SK-N-SH (cell line): Measurements from ENCODE around the gene USH1C. TPM values are rescaled to one million over a fixed set of nuclear protein-coding genes. Genes with fewer than 3 reads are reported as not detected.

ENCODE experiments used
- CTCF ChIA-PET: fragments of 300-600, 350-600 bp; formaldehyde crosslinking; extraction: SDS; loops from one replicate; lab custom pipeline; 2021; lab: Yijun Ruan, JAX
- POLR2A ChIA-PET: fragments of 350-600 bp; sonication (Branson Sonifier 250); formaldehyde crosslinking; extraction: SDS; loops from one replicate; lab custom pipeline; 2020; ENCODE audit warnings: antibody characterized with exemption, inconsistent platforms; lab: Yijun Ruan, JAX
- DNase-seq: peaks from one replicate; pipeline ENCODE4 v3.0.0; 2012
- H2AFZ ChIP-seq: fragments of 200-600 bp; sonication (generic); 2 replicates; pipeline ENCODE4 v1.8.1; 2016; ENCODE audit warnings: antibody characterized with exemption, mild to moderate bottlenecking, low read depth
- H3F3A ChIP-seq: fragments of 200-600 bp; sonication (generic); replicated peaks from 2 replicates; pipeline ENCODE3; 2016; ENCODE audit warnings: antibody characterized with exemption, mild to moderate bottlenecking; ENCODE audit not compliant: insufficient read depth
- H3K27ac ChIP-seq, 2 experiments: fragments of 200-500 bp in 1 of 2; fragments of 200-600 bp in 1 of 2; sonication (Bioruptor generic) in 1 of 2; sonication (generic), shearing (Covaris generic) in 1 of 2; 2 replicates each; pipeline versions ENCODE4 v1.5.1 to v1.6.1; 2014 to 2016; ENCODE audit warnings: low read depth in 2 of 2, inconsistent platforms in 1 of 2, low read length in 1 of 2, mild to moderate bottlenecking in 1 of 2, mixed read lengths in 1 of 2
- H3K27me3 ChIP-seq: fragments of 200-600 bp; sonication (generic), shearing (Covaris generic); 2 replicates; pipeline ENCODE4 v1.6.1; 2016; ENCODE audit warnings: mixed run types; ENCODE audit not compliant: insufficient read depth
- H3K36me3 ChIP-seq, 2 experiments: fragments of 200-500 bp in 1 of 2; fragments of 200-600 bp in 1 of 2; sonication (Bioruptor generic) in 1 of 2; sonication (generic) in 1 of 2; replicated peaks in 1 of 2; 2 replicates each; pipeline versions ENCODE3 to v1.5.1; 2014 to 2016; ENCODE audit warnings: low read length in 1 of 2, mild to moderate bottlenecking in 1 of 2; ENCODE audit not compliant: insufficient read depth in 2 of 2, control insufficient read depth in 1 of 2
- H3K4me1 ChIP-seq, 2 experiments: fragments of 200-500 bp in 1 of 2; fragments of 200-600 bp in 1 of 2; sonication (Bioruptor generic) in 1 of 2; sonication (generic), shearing (Covaris generic) in 1 of 2; 2 replicates each; pipeline versions ENCODE4 v1.5.1 to v1.6.1; 2014 to 2016; ENCODE audit warnings: low read depth in 1 of 2, low read length in 1 of 2, mixed run types in 1 of 2; ENCODE audit not compliant: insufficient read depth in 2 of 2, control insufficient read depth in 1 of 2
- H3K4me2 ChIP-seq: fragments of 200-600 bp; sonication (generic), shearing (Covaris generic); 2 replicates; pipeline ENCODE4 v1.6.1; 2017; ENCODE audit warnings: mixed run types
- H3K4me3 ChIP-seq, 2 experiments: fragments of 200-500 bp in 1 of 2; fragments of 200-600 bp in 1 of 2; sonication (Bioruptor generic) in 1 of 2; sonication (generic), shearing (Covaris generic) in 1 of 2; 2 replicates each; pipeline versions ENCODE4 v1.5.1 to v1.8.1; 2014 to 2016; ENCODE audit warnings: low read depth in 2 of 2, inconsistent platforms in 1 of 2, low read length in 1 of 2, mild to moderate bottlenecking in 1 of 2, mixed read lengths in 1 of 2, moderate library complexity in 1 of 2
- H3K79me2 ChIP-seq: fragments of 200-600 bp; sonication (generic); 2 replicates; pipeline ENCODE4 v1.8.1; 2017; ENCODE audit warnings: mild to moderate bottlenecking; ENCODE audit not compliant: insufficient read depth
- H3K9ac ChIP-seq: fragments of 200-600 bp; sonication (generic); 2 replicates; pipeline ENCODE4 v1.6.1; 2017; ENCODE audit warnings: mixed run types
- H3K9me2 ChIP-seq: fragments of 200-600 bp; sonication (generic); 2 replicates; pipeline ENCODE4 v1.6.1; 2017; ENCODE audit warnings: mixed run types
- H3K9me3 ChIP-seq: fragments of 200-600 bp; sonication (generic); 2 replicates; pipeline ENCODE4 v1.6.1; 2017; ENCODE audit warnings: mixed run types, mild to moderate bottlenecking, moderate library complexity
- H4K20me1 ChIP-seq: fragments of 200-600 bp; sonication (generic); 2 replicates; pipeline ENCODE4 v1.6.1; 2017; ENCODE audit warnings: mild to moderate bottlenecking, mixed run types; ENCODE audit not compliant: insufficient read depth
- CTCF ChIP-seq: fragments of 200-600 bp; sonication (generic); IDR thresholded peaks from 2 replicates; pipeline ENCODE4 v1.6.1; 2017; ENCODE audit warnings: antibody characterized with exemption, mild to moderate bottlenecking, moderate library complexity
- FOXJ3 ChIP-seq: sonication (generic); formaldehyde crosslinking; IDR thresholded peaks from 2 replicates; pipeline ENCODE4 v1.5.1; 2020; ENCODE audit warnings: mild to moderate bottlenecking, missing genetic modification reagents
- FOXM1 ChIP-seq: IDR thresholded peaks from 2 replicates; pipeline ENCODE4 v1.4.0; 2012; ENCODE audit warnings: low read depth, mild to moderate bottlenecking
- GABPA ChIP-seq: IDR thresholded peaks from 2 replicates; pipeline ENCODE4 v1.4.0; 2012; ENCODE audit warnings: low read depth, mild to moderate bottlenecking
- GATA2 ChIP-seq: sonication (generic); formaldehyde crosslinking; IDR thresholded peaks from 2 replicates; pipeline ENCODE4 v1.5.0; 2020; ENCODE audit warnings: mild to moderate bottlenecking, missing genetic modification reagents
- JUND ChIP-seq: IDR thresholded peaks from 2 replicates; pipeline ENCODE4 v1.4.0; 2012
- MAX ChIP-seq: IDR thresholded peaks from 2 replicates; pipeline ENCODE4 v1.4.0; 2012; ENCODE audit warnings: low read depth
- NFIC ChIP-seq: IDR thresholded peaks from 2 replicates; pipeline ENCODE4 v1.4.0; 2012; ENCODE audit warnings: borderline replicate concordance
- PBX3 ChIP-seq: IDR thresholded peaks from 2 replicates; pipeline ENCODE4; 2012
- POLR2AphosphoS5 ChIP-seq: IDR thresholded peaks from 2 replicates; pipeline ENCODE4 v1.6.1; 2012; ENCODE audit warnings: low read depth, low read length
- REST ChIP-seq: IDR thresholded peaks from 2 replicates; pipeline ENCODE4 v1.6.1; 2012; ENCODE audit warnings: mild to moderate bottlenecking, low read depth, low read length, moderate library complexity
- RFX5 ChIP-seq: IDR thresholded peaks from 2 replicates; pipeline ENCODE4 v1.6.1; 2012; ENCODE audit warnings: mild to moderate bottlenecking, improper control_type of control experiment, low read length
- SMC3 ChIP-seq: IDR thresholded peaks from 2 replicates; pipeline ENCODE4 v1.6.1; 2012; ENCODE audit warnings: low read depth, low read length, improper control_type of control experiment
- TEAD4 ChIP-seq: IDR thresholded peaks from 2 replicates; pipeline ENCODE4 v1.4.0; 2012; ENCODE audit warnings: mild to moderate bottlenecking, borderline replicate concordance; ENCODE audit not compliant: insufficient read depth
- USF1 ChIP-seq: IDR thresholded peaks from 2 replicates; pipeline ENCODE4 v1.4.0; 2012; ENCODE audit warnings: low read depth, borderline replicate concordance
- ZBTB33 ChIP-seq: IDR thresholded peaks from 2 replicates; pipeline ENCODE4 v1.4.0; 2012; ENCODE audit warnings: low read depth, borderline replicate concordance
- WGBS: methylation state at CpG from one replicate; pipeline ENCODE4 v1.1.6; 2017; ENCODE audit warnings: low lambda C conversion rate; 5-methylcytosine and 5-hydroxymethylcytosine counted together
- polyA plus RNA-seq, 3 experiments: library from polyadenylated mRNA; depleted of rRNA; stranded (reverse); fragments of >200 nt; gene quantifications; 2 replicates each; pipeline ENCODE4 v1.2.3, GENCODE V29; 2012

Gene USH1C
- polyA plus RNA-seq, 1 of the 3 experiments (the other 2 are of a cell fraction) = not detected

- no peak for TF ChIP-seq USF1
Observed at GRCh38 chr11:17477361-17477760, 66.9 kb downstream of the USH1C start (continued).

GRCh38 chr11:17477084-17477333 lies 67.2 kb downstream of the USH1C start:
- 62% methylated on average over 9 of the region's 9 CpGs for WGBS
- H3K36me3 ChIP-seq = no peaks in the 10 kb centered on the region

More at GRCh38 chr11:17477084-17477333, 67.2 kb downstream of the USH1C start:
- no peaks in the 10 kb centered on the region for H4K20me1 ChIP-seq
- peaks cover 30% of the 10 kb centered on the region for H3K27me3 ChIP-seq
- TF ChIP-seq GABPA (no peak), FOXM1 (no peak), JUND (no peak), TEAD4 (no peak), CTCF (no peak), MAX (no peak), ZBTB33 (no peak), SMC3 (no peak), POLR2AphosphoS5 (no peak), PBX3 (no peak), REST (no peak), NFIC (no peak), GATA2 (CRISPR knock-in tag) (no peak), FOXJ3 (CRISPR knock-in tag) (no peak), RFX5 (no peak)
- H3K9me3 ChIP-seq = no peaks in the 10 kb centered on the region
- H3K4me1 ChIP-seq = peaks cover 0 to 24% of the 10 kb centered on the region in 2 experiments; a peak in 1 of 4 replicates
- H3K4me2 ChIP-seq = no peak overlapping the region
- no peak for DNase-seq
- H3K9ac ChIP-seq = no peak overlapping the region
- H3F3A ChIP-seq = no peaks in the 10 kb centered on the region
- no peak overlapping the region; a peak in 1 of 4 replicates for H3K4me3 ChIP-seq
- no peaks in the 10 kb centered on the region for H3K79me2 ChIP-seq
- no peak overlapping the region for H3K27ac ChIP-seq
- ChIA-PET POLR2A (interaction anchor here (1.1 kb wide), 1 partner anchor 123 kb away, joined by 3 read pairs; no protein-coding TSS in a partner anchor), CTCF (interaction anchor here (1.0 to 3.3 kb wide), 3 partner anchors 28 to 93 kb away, joined by 5 to 14 read pairs (median 13); partner anchors contain the start of gene KCNJ11)
- no peak overlapping the region for H2AFZ ChIP-seq
- no peaks in the 10 kb centered on the region for H3K9me2 ChIP-seq
